Panc1 (cell line): ENCODE results near the gene ZNF407. TPM values are rescaled to one million over a fixed set of nuclear protein-coding genes. Genes with fewer than 3 reads are reported as not detected.

Source experiments
- ATAC-seq: fragments of 200-7000 bp; cut with Tn5 transposase; 2 replicates; pipeline ENCODE4 v1.9.1; 2020; ENCODE audit warnings: mild to moderate bottlenecking, moderate library complexity
- BruUV-seq: library from RNA; stranded (reverse); fragments of 400-500 nt; replicated peaks from 2 replicates; lab custom pipeline; 2021; lab: Mats Ljungman, UMichigan
- CTCF ChIA-PET: fragments of 300-600 bp; sonication (Branson Sonifier 250); formaldehyde crosslinking; loops from one replicate; lab custom pipeline; 2022; ENCODE audit warnings: antibody characterized with exemption; lab: Charles Lee
- POLR2A ChIA-PET: fragments of 300-600 bp; sonication (Branson Sonifier 250); formaldehyde crosslinking; loops from one replicate; lab custom pipeline; 2022; ENCODE audit warnings: antibody characterized with exemption; lab: Charles Lee
- DNase-seq: peaks from one replicate; pipeline ENCODE4 v3.0.0-alpha.2; 2010; ENCODE audit warnings: low read depth, low spot score
- H3K27ac ChIP-seq: 2 replicates; pipeline ENCODE4 v1.5.1; 2011; ENCODE audit warnings: mild to moderate bottlenecking, low read length, inconsistent platforms
- H3K27me3 ChIP-seq: fragments of 200-500 bp; sonication (Bioruptor generic); 2 replicates; pipeline ENCODE4 v1.6.0; 2014; ENCODE audit warnings: low read length, inconsistent platforms; ENCODE audit not compliant: control insufficient read depth, insufficient read depth
- H3K36me3 ChIP-seq: fragments of 200-500 bp; sonication (Bioruptor generic); 2 replicates; pipeline ENCODE4 v1.5.1; 2014; ENCODE audit warnings: inconsistent platforms, mild to moderate bottlenecking, low read length, moderate library complexity; ENCODE audit not compliant: control insufficient read depth, insufficient read depth
- H3K4me1 ChIP-seq: 2 replicates; pipeline ENCODE4 v1.5.1; 2011; ENCODE audit warnings: inconsistent platforms, mild to moderate bottlenecking, low read length, moderate library complexity; ENCODE audit not compliant: control insufficient read depth, insufficient read depth
- H3K4me3 ChIP-seq, 2 experiments: 2 replicates each; pipeline ENCODE4 v1.5.1; 2011 to 2012; ENCODE audit warnings: low read depth in 2 of 2, low read length in 2 of 2, mild to moderate bottlenecking in 2 of 2, inconsistent platforms in 1 of 2, moderate library complexity in 1 of 2
- H3K9me3 ChIP-seq: fragments of 200-500 bp; sonication (Bioruptor generic); 2 replicates; pipeline ENCODE4 v1.5.1; 2014; ENCODE audit warnings: low read depth, mild to moderate bottlenecking, inconsistent platforms, low read length, moderate library complexity; ENCODE audit not compliant: control insufficient read depth, insufficient read depth
- CTCF ChIP-seq: fragments of 450-650 bp; IDR thresholded peaks from 2 replicates; pipeline ENCODE4 v1.5.1; 2017; ENCODE audit warnings: mild to moderate bottlenecking
- POLR2AphosphoS5 ChIP-seq: IDR thresholded peaks from 2 replicates; pipeline ENCODE4 v1.6.1; 2012; ENCODE audit warnings: mild to moderate bottlenecking, low read depth, low read length, moderate library complexity
- REST ChIP-seq, 2 experiments: IDR thresholded peaks; 2 replicates each; pipeline ENCODE4 v1.6.1; 2011 to 2012; ENCODE audit warnings: low read depth in 2 of 2, control low read depth in 1 of 2, low read length in 1 of 2, mild to moderate bottlenecking in 1 of 2, moderate library complexity in 1 of 2; ENCODE audit not compliant: insufficient read depth in 1 of 2
- SIN3A ChIP-seq: IDR thresholded peaks from 2 replicates; pipeline ENCODE4 v1.6.1; 2012; ENCODE audit warnings: low read depth, mild to moderate bottlenecking, low read length, moderate library complexity, borderline replicate concordance; ENCODE audit not compliant: insufficient read depth
- TCF7L2 ChIP-seq: IDR thresholded peaks from 2 replicates; pipeline ENCODE4 v1.6.1; 2011; ENCODE audit warnings: mild to moderate bottlenecking, low read depth, low read length, inconsistent platforms
- in situ Hi-C: cut with HindIII; loops from 2 replicates; pipeline ENCODE4 v1.10.0; 2016; ENCODE audit warnings: low sequenced_read_pairs, low pct_unique_long_range_greater_than_20kb
- intact Hi-C: fragments of 100-400 bp; cut with micrococcal nuclease; formaldehyde crosslinking; loops from one replicate; pipeline ENCODE4 v1.10.0; 2022; ENCODE audit not compliant: unreplicated experiment
- total RNA-seq: library from RNA; stranded (reverse); gene quantifications from one replicate; pipeline ENCODE4 v1.2.1, GENCODE V29; 2021; ENCODE audit not compliant: unreplicated experiment

ZNF407 gene
- total RNA-seq, 1 experiment from 2014 or later: 16.8 TPM

GRCh38 chr18:74758995-74759394, 161.3 kb downstream of the ZNF407 start:
- no peak for ATAC-seq
- Histone ChIP-seq H3K36me3 (no peaks in the 10 kb centered on the region), H3K9me3 (peaks cover 6% of the 10 kb centered on the region; the same call in 1 of the 2 replicates), H3K27ac (no peak overlapping the region), H3K27me3 (no peaks in the 10 kb centered on the region), H3K4me1 (no peaks in the 10 kb centered on the region), H3K4me3 (no peak overlapping the region)
- intact Hi-C loops (no loop called here), in situ Hi-C loops (no loop called here)
- no peak for DNase-seq
- POLR2A ChIA-PET: no interaction called here
- TF ChIP-seq CTCF (no peak), SIN3A (no peak), REST (IDR thresholded peaks at IDR 0.05; ENCODE audit: insufficient read depth in 1 of 2, low read depth in 2 of 2, low read length in 1 of 2) (no peak), TCF7L2 (no peak), POLR2AphosphoS5 (no peak)
- CTCF ChIA-PET: no interaction called here
- BruUV-seq: no TSS peak

- no peaks in the 10 kb centered on the region for H3K27me3 ChIP-seq
- H3K4me3 ChIP-seq: no peak overlapping the region
- no peaks in the 10 kb centered on the region for H3K4me1 ChIP-seq
- DNase-seq: no peak
- no peak for ATAC-seq
- ChIA-PET POLR2A (no interaction called here), CTCF (interaction anchor here (0.6 kb wide), 1 partner anchor 937 kb away, joined by 3 read pairs; no protein-coding TSS in a partner anchor)
- no TSS peak for BruUV-seq
- TF ChIP-seq REST (IDR thresholded peaks at IDR 0.05; ENCODE audit: insufficient read depth in 1 of 2, low read depth in 2 of 2, low read length in 1 of 2) (no peak), CTCF (no peak), TCF7L2 (no peak), SIN3A (no peak), POLR2AphosphoS5 (no peak)
- intact Hi-C loops: no loop called here
- no peaks in the 10 kb centered on the region for H3K36me3 ChIP-seq
- H3K27ac ChIP-seq: no peak overlapping the region
- peaks cover 6% of the 10 kb centered on the region; the same call in 1 of the 2 replicates for H3K9me3 ChIP-seq
- in situ Hi-C loops: no loop called here
These were observed 162.4 kb downstream of the ZNF407 start for GRCh38 chr18:74760026-74760425.
